Vagina (tissue), 2 donors: ENCODE measurements around the gene RPAP2.

Experiments used
- POLR2A ChIP-seq, 2 donors: fragments of 450-650 bp; IDR thresholded peaks; one replicate each; pipeline ENCODE4 v1.6.1; 2017; ENCODE audit warnings: antibody characterized with exemption in 2 of 2, mild to moderate bottlenecking in 2 of 2, moderate library complexity in 2 of 2
- POLR2AphosphoS5 ChIP-seq, 2 donors: sonication (generic); formaldehyde crosslinking; IDR thresholded peaks; one replicate each; pipeline ENCODE4 v1.9.0; 2017; ENCODE audit warnings: antibody characterized with exemption in 2 of 2, mild to moderate bottlenecking in 2 of 2, low read depth in 1 of 2; ENCODE audit not compliant: insufficient read depth in 1 of 2
- TF ChIP-seq, protein P1 (sequence below), 3 experiments: fragments of 450-650 bp in 2 of 3; fragments of 200-600 bp in 1 of 3; sonication (generic) in 1 of 3; IDR thresholded peaks; one replicate each; pipeline ENCODE4 v1.5.1; 2017 to 2019; ENCODE audit warnings: antibody characterized with exemption in 3 of 3, mild to moderate bottlenecking in 2 of 3, moderate library complexity in 2 of 3

- TF ChIP-seq, protein P1, sequence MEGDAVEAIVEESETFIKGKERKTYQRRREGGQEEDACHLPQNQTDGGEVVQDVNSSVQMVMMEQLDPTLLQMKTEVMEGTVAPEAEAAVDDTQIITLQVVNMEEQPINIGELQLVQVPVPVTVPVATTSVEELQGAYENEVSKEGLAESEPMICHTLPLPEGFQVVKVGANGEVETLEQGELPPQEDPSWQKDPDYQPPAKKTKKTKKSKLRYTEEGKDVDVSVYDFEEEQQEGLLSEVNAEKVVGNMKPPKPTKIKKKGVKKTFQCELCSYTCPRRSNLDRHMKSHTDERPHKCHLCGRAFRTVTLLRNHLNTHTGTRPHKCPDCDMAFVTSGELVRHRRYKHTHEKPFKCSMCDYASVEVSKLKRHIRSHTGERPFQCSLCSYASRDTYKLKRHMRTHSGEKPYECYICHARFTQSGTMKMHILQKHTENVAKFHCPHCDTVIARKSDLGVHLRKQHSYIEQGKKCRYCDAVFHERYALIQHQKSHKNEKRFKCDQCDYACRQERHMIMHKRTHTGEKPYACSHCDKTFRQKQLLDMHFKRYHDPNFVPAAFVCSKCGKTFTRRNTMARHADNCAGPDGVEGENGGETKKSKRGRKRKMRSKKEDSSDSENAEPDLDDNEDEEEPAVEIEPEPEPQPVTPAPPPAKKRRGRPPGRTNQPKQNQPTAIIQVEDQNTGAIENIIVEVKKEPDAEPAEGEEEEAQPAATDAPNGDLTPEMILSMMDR (IDR thresholded peaks at IDR 0.05): no peak
- no peak for TF ChIP-seq POLR2A (IDR thresholded peaks at IDR 0.05)
- TF ChIP-seq POLR2AphosphoS5 (IDR thresholded peaks at IDR 0.05; ENCODE audit: insufficient read depth in 1 of 2, low read depth in 1 of 2): no peak
Observed at GRCh38 chr1:92424381-92424780, 125.5 kb downstream of the RPAP2 start.
